Astrocyte of the cerebellum (primary cell): ENCODE data around the gene FAP.

Experiments
- DNase-seq: peaks from one replicate; pipeline ENCODE4 v3.0.0-alpha.2; 2011; ENCODE audit warnings: low read depth
- H3K4me3 ChIP-seq: 2 replicates; pipeline ENCODE4 v1.5.1; 2011; ENCODE audit warnings: mild to moderate bottlenecking, low read depth, low read length, moderate library complexity
- CTCF ChIP-seq: IDR thresholded peaks from 2 replicates; pipeline ENCODE4 v1.5.1; 2012; ENCODE audit warnings: low read length, low read depth, moderate library complexity, mild to moderate bottlenecking; ENCODE audit errors: missing control alignments
- in situ Hi-C: cut with HindIII; loops from 2 replicates; pipeline ENCODE4 v1.10.0; 2017; ENCODE audit warnings: low sequenced_read_pairs

FAP gene

DNA sequence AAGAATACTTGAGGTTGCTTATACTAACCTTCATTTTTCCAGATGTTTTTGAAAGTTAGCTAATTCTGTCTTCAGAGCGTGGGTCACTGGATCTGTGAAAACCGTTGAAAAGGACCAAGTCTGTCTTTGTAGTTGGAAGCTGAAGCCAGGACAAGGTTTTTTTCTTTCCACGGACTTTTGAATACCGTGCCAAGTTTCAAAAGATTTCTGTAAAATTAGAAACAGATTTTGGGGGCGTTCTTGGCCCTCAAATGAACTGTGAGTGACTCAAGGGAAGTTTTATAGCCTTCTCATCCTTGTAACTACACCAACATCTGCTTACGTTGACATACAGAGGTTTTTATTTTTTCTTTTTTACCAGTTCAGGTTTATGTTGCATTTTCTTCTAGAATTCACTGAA is at the start of gene FAP:
TSS of gene FAP (minus strand) at position 152 of the 400 bp plus-strand sequence. CDS start at position 34, 118 bp downstream.
- H3K4me3 ChIP-seq: peak within 1 kb of the TSS; percentile 58
- DNase-seq: peak; percentile 81
- TF ChIP-seq CTCF: no peak
- in situ Hi-C loops: no loop called here

DNA sequence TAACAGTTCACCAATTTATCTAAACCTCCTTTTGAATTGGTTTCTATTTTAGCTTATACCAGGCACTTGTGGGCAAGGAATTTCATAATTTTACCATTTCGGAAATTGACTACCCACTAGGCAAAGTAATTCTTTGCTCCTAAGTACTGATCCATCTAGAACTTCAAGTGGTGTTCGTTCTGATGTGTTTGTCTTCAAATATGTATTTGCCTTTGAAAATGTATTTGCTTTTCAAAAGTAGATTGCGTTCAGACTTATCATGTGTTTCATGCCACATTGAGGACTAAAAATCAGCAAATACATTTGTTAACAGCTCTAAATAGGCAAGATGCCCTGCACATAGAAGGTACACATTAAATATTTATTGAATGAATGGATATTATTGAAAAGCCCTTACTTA is 48.5 kb upstream of the FAP start:
- no peak overlapping the region for H3K4me3 ChIP-seq
- DNase-seq: no peak
- TF ChIP-seq CTCF: no peak
- in situ Hi-C loops: no loop called here

DNA sequence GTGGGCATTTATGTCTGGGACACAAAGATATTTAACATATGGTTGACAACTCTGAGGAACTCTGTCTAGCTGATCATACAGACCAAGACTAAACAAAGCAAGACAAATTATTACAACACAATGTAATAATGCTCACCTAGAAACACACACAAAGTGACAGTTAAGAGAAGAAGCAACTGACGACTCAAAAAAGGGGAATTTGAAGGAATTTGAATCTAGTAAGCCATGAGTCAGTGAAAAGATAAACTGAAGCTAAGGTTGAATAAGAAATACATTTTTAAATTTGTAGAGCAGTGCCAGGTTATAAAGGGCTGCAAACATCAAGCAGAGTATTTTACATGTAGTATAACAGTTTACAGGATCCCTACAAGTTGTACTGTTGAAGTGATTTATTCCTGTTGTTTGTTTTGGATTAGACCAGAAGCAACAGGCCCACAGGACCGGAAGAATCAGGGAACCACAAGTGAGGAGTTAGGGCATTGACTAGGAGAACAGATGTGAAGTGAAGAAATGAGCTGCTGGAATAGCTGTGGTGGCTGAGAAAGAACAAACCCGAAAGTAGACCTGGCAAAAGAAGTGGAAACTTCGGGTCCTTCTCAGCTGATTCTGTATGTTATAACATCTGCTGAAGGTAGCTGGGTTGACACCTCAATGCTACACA is 39.6 kb upstream of the FAP start:
- in situ Hi-C loops: no loop called here
- H3K4me3 ChIP-seq: no peak overlapping the region
- no peak for TF ChIP-seq CTCF
- DNase-seq: no peak

DNA sequence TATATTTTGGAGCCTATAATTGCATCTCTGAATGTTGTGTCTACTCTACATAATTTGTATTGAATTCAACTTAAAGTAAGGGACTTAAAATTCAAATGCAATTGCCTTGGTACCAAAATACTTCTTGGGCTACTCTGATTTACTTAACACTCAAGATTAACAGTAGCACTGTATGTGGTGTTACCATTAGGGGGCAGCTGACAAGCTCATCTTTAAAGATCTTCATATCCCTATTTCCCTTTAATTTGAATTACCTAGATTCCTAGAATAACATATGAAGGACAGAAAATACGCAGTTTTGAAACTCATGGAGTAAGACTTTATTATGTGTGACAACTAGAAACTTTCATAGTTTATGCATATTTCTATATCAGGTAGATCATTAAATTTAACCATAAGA is 37.4 kb upstream of the FAP start:
- no peak overlapping the region for H3K4me3 ChIP-seq
- no peak for TF ChIP-seq CTCF
- DNase-seq: no peak
- in situ Hi-C loops: no loop called here

DNA sequence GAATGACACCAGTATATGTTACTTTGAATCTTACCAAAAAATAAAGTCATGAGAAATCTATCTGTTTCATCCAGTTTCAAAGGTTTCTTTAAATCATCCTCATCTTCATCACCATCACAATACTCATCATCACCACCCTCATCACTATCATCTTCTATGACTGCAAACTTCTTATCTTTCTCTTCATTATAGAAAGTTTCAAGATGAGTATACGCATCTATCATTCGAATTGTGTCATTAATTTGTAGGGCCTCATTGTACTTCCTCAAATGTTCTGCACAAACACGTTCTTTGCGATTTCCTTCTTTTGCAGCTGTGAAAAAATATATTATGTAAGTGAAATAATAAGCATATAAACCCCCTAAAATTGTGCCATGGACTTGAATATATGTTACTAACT is 34.1 kb upstream of the FAP start:
- no peak overlapping the region for H3K4me3 ChIP-seq
- in situ Hi-C loops: no loop called here
- no peak for TF ChIP-seq CTCF
- DNase-seq: no peak

GRCh38 chr2:162267996-162268395 is 24.8 kb upstream of the FAP start:
- in situ Hi-C loops: no loop called here
- DNase-seq: no peak
- TF ChIP-seq CTCF: no peak
- no peak overlapping the region for H3K4me3 ChIP-seq
